OCI-M1 (cell line): ENCODE measurements around the gene FAM227A.
"Not testable (repeated sequence)": the region's sequence is repeated elsewhere in the genome, so short reads cannot be mapped to it uniquely, and the experiment has no call there.

Source experiments
- DNase-seq: peaks from one replicate; lab custom pipeline; 2025; lab: John Stamatoyannopoulos, UW

Gene FAM227A

GRCh38 chr22:38657045-38657909, 1.1 kb upstream of the FAM227A start:
- peak; percentile 42 for DNase-seq

- peak; percentile 39 for DNase-seq
Measured at GRCh38 chr22:38655519-38656255, 505 bp downstream of the FAM227A start.

GRCh38 chr22:38653741-38654140, 2.5 kb downstream of the FAM227A start:
- no peak for DNase-seq

- no peak for DNase-seq
Measured at GRCh38 chr22:38652859-38653258, 3.3 kb downstream of the FAM227A start.

- DNase-seq, result no peak
Measured at GRCh38 chr22:38649841-38650522, 6.2 kb downstream of the FAM227A start.

- DNase-seq, result no peak
Measured at GRCh38 chr22:38645430-38645829, 10.8 kb downstream of the FAM227A start.

- DNase-seq, result not testable (repeated sequence)
Measured at GRCh38 chr22:38644245-38644644, 11.9 kb downstream of the FAM227A start.

GRCh38 chr22:38641476-38642040, 14.6 kb downstream of the FAM227A start:
- DNase-seq, result no peak

GRCh38 chr22:38638728-38639127, 17.5 kb downstream of the FAM227A start:
- DNase-seq, result peak; percentile 70

- no peak for DNase-seq
Measured at GRCh38 chr22:38638216-38638615, 18.0 kb downstream of the FAM227A start.

GRCh38 chr22:38632528-38632927, 23.7 kb downstream of the FAM227A start:
- no peak for DNase-seq

GRCh38 chr22:38631724-38632123, 24.5 kb downstream of the FAM227A start:
- DNase-seq, result no peak

GRCh38 chr22:38629108-38629507, 27.1 kb downstream of the FAM227A start:
- DNase-seq, result no peak

GRCh38 chr22:38628444-38628843, 27.7 kb downstream of the FAM227A start:
- DNase-seq, result no peak

GRCh38 chr22:38623351-38623750, 32.8 kb downstream of the FAM227A start:
- no peak for DNase-seq

GRCh38 chr22:38618682-38619081, 37.5 kb downstream of the FAM227A start:
- DNase-seq, result no peak

- DNase-seq, result no peak
Measured at GRCh38 chr22:38618258-38618657, 37.9 kb downstream of the FAM227A start.

GRCh38 chr22:38615064-38615405, 41.2 kb downstream of the FAM227A start:
- DNase-seq, result not testable (repeated sequence)

GRCh38 chr22:38614332-38615063, 41.7 kb downstream of the FAM227A start:
- DNase-seq, result no peak

GRCh38 chr22:38613588-38613987, 42.6 kb downstream of the FAM227A start:
- DNase-seq, result no peak

GRCh38 chr22:38612217-38613006, 43.8 kb downstream of the FAM227A start:
- DNase-seq, result no peak
